OCI-LY1 (cell line): ENCODE data around the gene ADAM11.

ENCODE experiments used
- EZH2 ChIP-seq: fragments of 200-600 bp; sonication (generic), shearing (Covaris generic); IDR thresholded peaks from 2 replicates; pipeline ENCODE4 v1.8.0; 2017; ENCODE audit warnings: borderline replicate concordance, mixed run types, mild to moderate bottlenecking, antibody characterized with exemption, low read length, moderate library complexity, mixed read lengths
- TF ChIP-seq, protein P1 (sequence below): fragments of 200-600 bp; sonication (generic), shearing (Covaris generic); IDR thresholded peaks from 2 replicates; pipeline ENCODE4 v1.5.1; 2017; ENCODE audit warnings: mild to moderate bottlenecking, antibody characterized with exemption, low read length, moderate library complexity, mixed read lengths

DNA sequence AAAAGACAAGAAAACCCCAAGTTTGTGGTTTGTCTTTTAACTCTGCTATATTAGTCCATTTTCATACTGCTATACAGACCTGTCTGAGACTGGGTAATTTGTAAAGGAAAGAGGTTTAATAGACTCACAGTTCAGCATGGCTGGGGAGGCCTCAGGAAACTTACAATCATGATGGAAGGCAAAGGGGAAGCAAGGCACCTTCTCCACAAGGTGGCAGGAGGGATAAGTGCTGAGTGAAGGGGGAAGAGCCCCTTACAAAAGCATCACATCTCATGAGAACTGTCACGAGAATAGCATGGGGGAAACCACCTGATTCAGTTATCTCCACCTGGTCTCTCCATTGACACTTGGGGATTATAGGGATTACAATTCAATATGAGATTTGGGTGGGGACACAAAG is 13.5 kb upstream of the ADAM11 start:
- TF ChIP-seq, protein P1, sequence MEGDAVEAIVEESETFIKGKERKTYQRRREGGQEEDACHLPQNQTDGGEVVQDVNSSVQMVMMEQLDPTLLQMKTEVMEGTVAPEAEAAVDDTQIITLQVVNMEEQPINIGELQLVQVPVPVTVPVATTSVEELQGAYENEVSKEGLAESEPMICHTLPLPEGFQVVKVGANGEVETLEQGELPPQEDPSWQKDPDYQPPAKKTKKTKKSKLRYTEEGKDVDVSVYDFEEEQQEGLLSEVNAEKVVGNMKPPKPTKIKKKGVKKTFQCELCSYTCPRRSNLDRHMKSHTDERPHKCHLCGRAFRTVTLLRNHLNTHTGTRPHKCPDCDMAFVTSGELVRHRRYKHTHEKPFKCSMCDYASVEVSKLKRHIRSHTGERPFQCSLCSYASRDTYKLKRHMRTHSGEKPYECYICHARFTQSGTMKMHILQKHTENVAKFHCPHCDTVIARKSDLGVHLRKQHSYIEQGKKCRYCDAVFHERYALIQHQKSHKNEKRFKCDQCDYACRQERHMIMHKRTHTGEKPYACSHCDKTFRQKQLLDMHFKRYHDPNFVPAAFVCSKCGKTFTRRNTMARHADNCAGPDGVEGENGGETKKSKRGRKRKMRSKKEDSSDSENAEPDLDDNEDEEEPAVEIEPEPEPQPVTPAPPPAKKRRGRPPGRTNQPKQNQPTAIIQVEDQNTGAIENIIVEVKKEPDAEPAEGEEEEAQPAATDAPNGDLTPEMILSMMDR = no peak
- no peak for TF ChIP-seq EZH2
